ENCODE results near the gene EIF5A.

EIF5A gene

DNA sequence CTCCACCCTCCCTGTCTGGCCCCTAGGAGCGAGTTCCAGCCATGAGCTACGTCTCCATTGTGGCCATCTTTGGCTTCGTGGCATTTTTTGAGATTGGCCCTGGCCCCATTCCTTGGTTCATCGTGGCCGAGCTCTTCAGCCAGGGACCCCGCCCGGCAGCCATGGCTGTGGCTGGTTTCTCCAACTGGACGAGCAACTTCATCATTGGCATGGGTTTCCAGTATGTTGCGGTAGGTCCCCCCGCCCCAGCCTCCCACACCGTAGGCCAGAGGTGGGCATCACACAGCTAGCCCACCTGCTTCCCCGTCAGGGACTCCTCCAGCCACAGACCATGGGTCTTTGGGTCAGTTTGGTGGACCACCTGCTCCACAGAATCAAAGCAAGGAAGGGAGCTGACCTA is 21.7 kb upstream of the EIF5A start:
- DNase-seq (ENCODE audit: low spot score): no peak

DNA sequence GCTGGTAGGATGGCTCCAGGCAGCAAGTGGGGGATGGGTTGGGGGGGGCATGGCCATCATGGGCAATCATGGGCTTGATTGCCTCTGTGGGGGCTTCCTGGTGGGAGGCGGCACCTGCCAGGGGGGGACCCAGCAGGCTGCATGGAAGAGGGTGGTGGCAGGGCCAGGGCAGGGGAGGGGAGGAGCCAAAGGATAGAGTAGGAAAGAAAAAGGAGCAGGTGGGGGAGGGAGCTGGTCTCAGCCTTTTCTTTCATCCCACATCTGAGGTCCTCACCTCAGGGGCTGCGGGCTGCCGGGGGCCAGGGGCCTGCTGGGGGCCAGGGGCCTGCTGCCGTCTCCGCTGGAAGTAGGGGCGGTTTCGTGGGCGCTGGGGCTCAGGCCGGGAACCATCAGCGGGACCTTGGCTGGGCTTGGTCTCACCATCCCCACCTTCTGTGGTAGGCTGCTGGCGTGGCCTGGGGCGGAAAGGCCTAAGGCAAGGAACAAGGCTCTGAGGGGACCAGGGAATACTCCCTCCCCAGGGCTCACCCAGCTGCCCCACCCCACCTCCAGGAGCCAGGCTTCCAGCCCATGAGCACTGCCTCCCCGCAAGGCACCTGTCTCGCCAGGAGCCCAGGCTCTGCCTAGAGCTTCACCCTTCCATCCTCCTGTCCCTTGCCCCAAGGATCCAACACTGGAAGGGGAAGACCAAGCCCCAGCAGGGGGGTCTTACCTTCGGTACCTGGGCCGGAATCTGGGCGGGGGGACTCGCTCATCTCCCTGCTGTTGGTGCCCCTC is 18.0 kb upstream of the EIF5A start:
- DNase-seq (ENCODE audit: low spot score): peak; percentile 4

DNA sequence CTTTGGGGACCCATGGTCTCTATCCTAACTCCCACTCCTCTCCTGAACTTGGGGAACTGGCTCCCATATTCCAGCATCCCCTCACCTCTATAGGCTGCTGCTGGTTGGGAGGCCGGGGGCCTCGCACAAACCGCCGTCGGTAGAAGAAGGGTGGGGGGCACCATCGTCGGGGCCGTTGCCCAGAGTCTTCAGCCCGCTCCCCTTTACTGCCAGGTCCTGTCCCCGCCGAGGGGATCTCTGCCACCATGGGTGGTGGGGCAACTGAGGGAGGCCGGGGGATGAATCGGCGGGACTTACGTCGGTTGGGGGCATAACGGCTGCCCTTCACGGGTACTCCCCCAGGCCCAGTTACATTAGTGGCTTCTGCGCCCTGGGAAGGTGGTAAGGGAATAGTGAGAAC is 17.3 kb upstream of the EIF5A start:
- peak; percentile 3 for DNase-seq (ENCODE audit: low spot score)

DNA sequence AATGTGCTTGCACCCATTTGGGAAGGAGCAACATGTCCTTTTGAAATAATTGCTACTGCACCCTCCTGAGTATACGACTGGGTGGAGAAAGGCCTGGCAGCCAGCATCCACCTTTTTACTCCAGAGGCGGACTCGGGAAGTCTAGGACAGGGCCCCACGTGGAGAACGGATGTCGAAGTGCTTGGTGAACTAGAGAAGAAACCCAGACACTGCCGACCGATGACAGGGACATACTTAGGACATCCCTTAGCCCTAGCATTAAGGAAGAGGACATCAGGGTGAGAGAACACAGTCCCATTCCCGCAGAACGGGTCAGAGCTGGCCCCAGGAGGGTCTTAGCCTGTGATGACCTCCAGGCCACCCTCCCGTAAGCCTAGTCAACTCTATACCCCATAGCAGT is 16.7 kb upstream of the EIF5A start:
- peak; percentile 3 for DNase-seq (ENCODE audit: low spot score)

DNA sequence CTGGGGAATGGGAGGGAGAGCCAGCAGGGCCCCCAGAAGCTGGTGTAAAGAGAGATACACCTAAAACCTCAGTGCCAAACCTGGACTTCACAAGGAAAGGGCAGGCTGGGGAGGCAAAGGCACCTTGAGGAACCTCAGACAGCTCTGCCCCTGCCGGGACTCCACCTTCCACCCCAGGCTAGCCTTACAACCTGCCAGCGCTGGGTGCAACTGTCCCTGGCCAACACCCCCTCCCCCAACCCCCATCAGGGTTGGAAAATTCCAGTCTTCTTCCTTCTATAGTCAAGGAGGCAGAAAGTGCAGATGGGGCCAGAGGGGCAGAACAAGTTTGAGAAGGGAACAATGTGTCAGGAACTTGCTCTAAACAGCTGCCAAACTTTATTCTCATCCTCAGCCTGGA is 15.2 kb upstream of the EIF5A start:
- DNase-seq (ENCODE audit: low spot score): peak; percentile 3

DNA sequence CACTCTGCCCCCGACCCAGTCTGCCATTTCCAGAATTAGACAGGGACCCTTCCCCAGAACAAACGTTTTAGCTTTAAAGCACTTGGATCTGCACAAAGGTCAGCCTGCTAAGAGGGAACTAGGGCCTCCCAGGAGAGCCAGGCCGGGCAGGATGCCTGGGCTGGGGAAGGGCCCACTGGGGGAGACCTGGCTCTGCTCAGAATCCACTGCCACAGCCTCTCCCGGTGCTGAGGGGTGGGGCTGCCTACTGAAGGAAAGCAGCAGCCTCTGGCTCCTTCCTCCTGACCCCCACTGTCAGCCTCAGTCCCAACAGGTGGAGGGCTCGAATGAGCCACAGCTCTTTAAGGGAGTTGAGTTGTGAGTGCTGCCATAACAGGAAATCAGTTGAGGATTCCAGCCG is 14.7 kb upstream of the EIF5A start:
- peak; percentile 12 for DNase-seq (ENCODE audit: low spot score)

DNA sequence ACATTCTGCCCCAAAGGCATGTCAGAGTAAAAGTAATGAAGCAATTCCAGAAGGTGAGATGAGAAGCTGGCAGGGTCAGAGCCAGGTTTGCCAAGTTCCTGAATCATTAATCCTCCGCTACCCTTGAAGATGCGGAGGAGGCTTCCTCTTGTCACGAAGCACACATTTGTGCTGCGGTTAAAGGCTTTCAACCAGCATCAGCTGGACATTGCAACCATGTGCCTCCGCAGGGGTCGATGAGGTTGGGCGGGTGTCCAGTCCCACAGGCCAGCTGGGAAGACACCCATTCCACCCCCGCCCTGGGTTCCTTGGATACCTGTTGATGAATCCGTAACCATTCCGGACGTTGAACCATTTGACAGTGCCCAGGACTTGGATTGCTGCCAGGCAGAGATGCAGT is 14.3 kb upstream of the EIF5A start:
- peak; percentile 6 for DNase-seq (ENCODE audit: low spot score)

DNA sequence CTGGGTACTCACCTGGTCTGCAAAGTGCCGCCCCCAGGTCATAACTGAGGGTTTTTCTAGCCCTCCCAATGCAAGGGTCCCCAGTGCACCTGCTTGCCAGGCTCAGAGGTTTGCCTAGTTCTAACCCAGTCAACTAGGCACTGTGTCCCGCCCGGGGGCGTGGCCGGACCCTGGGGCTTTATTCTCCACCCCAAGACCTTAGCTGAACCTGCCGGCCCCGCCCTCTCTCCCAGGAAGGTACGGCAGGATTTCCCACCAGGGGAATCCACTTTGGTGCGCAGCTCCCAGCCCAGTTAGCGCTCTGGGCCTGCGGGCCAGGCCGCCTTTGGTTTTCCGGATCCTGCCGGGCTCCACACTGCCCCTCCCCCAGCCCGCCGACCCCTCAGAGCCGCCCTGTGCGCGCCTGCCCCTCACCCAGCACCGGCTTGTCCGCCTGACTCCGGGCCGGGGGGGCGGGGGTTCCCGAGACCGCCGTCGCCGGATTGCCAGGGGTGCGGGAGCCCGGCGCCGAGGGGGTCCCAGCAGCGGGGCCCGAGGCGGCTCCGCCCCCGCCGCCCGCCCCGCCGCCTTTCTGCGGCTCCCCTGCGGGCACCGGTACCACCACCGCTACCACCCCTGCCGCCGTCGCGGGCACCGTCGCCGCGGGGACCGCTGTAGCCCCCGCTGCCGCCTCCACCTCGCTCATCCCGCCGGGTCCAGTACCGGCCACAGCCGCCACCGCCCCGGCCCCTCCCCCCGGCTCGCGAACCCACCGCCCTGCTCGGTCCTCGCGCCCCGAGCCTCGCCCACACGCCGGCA is 13.4 kb upstream of the EIF5A start:
- DNase-seq (ENCODE audit: low spot score): no peak

DNA sequence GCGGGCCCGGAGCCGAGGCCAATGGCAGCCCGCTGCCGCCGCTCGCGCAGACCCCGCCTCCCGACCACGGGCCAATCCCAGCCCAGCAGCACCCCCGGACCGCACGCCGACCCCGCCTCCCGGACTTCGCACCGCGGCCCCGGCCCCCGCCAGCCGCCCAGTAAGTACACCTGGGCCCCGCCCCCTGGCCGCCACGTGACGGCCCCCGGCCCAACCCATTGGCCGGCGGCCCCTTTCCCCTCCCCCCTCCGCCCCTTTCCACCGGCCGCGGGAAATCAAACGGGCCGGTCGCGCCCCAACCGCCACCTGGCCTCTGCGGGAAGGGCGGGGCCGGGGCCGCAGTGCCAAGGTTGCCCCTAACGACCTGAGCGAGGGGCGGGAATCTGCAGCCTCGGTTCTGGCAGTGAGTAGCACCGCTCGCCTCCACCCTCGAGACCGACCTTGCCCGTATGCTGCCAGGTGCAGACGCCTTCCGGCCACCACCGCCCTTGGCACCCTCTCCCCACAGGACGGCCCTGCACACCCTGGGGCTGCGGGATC is 12.7 kb upstream of the EIF5A start, which contains the start of gene YBX2:
YBX2 (minus strand) TSS at position 26 of the 540 bp plus-strand sequence. CDS start 139 bp downstream, outside the sequence.
- peak; percentile 63 for DNase-seq (ENCODE audit: low spot score)

DNA sequence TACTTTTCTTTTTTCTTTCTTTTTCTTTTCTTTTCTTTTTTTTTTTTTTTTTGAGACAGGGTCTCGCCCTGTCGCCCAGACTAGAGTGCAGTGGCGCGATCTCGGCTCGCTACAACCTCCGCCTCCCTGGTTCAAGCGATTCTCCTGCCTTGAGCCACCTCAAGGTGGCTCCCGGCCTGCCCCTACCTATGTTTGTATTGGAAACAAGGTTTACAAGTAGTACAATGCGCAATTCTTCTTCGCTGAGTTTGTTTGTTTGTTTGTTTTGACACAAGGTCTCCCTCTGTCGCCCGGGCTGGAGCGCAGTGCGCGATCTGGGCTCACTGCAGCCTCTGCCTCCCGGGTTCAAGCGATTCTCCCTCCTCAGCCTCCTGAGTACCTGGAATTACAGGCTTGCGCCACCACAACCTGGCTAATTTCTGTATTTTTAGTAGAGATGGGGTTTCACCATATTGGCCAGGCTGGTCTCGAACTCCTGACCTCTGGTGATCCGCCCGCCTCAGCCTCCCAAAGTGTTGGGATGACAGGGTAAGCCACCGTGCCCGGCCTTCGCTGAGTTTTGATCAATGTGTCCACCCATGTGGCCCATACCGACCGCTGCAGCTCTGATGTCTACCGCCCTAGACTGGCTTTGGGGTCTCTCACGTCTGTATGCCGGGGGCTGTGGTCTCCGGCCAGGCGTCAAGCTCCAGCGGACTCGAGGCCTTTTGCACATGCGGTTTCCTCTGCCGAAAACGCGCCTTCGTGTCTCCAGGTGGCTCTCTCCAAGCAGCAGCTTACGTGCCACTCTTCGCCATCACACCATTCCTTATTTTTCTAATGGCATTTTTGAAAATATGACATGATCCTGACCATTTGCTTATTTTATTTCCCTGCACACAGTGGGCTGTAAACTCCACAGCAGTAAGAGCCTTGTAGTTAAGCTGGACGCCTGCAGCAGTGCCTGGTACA is 11.9 kb upstream of the EIF5A start:
- no peak for DNase-seq (ENCODE audit: low spot score)

DNA sequence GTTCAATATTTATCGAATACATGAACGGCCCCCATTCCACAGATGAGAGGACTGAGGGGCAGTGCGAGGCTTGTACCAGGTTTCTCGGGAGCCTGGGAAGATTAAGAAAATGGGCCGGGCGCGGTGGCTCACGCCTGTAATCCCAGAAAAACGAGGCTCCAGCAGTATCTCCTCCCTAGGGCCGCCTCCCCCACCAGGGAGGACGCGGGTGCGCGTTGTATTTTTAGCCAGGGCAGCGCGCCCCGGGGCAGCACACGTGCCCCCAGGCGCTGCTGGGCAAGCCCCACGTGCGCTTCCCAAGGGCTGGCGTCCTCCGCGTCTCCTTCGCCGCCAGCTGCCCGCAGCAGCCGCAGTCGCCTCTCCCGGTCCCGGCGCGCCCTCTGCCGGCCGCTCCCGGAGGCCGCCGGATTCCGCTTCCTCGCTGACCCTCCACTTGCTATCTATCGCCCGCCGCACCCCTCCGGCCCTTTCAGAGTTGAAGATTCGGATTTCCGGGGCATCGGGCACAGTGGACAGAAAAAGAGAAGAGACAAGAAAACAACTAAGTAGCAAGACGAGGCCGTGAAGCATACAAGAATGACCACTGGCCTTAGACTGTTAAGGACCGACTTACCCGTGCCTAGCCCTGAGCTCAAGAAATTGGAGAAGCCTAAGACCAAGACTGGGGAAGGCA is 11.1 kb upstream of the EIF5A start:
- DNase-seq (ENCODE audit: low spot score): peak; percentile 93

DNA sequence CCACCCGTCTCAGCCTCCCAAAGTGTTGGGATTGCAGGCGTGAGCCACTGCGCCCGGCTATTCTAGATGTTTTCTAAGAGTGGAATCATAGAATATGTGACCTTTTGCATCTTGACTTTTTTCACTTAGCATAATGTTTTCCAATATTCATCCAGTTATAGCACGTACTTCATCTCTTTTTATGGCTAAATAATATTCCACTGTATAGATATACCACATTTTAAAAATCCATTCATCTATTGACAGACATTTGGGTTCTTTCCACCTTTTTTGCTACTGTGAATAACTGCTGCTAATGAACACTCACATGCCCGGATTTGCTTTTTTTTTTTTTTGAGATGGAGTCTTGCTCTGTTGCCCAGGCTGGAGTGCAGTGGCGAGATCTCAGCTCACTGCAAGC is 3.2 kb upstream of the EIF5A start:
- no peak for DNase-seq (ENCODE audit: low spot score)

DNA sequence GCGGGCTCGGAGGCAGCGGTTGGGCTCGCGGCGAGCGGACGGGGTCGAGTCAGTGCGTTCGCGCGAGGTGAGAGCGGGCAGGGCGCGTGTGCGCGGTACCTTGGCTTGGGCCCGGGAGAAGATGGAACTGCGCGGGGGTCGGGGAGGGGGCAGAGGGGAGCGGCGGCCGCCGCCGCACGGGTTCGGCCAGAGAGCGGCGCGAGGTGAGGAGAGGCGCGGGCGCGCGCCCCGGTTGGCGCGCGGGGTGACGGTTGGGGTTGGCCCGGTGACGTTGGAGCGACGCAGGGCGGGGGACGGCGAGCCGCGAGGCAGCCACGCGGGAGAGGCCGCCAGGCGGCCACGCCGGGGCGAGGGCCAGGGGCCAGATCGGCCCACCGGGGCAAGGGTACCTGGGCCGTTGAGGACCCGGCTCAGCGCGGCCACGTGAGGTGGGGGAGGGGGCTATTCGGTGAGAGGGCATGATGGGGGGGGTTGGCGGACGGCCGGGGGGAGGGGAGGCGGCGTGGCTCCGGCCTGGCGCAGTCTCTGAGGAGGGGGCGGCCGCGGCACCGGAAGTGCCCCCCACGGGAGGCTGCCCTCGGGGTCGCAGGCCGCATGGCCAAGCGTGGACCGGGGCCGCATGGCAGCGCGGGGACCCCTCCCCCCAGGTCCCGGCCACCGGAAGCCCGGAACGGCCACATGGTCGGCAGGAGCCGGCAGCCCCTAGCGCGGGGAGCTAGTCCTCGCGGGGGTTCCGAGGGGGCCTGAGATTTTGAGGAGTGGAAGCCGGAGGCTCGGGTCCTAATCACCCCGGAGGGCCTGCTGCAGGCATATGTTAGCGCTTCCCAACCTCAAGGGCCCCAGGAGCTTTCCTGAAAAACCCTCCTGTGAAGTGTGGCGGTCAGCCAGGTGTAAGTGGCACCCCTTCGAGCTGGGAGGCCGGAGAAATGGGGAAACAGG is 527 bp downstream of the EIF5A start:
- peak; percentile 57 for DNase-seq (ENCODE audit: low spot score)

DNA sequence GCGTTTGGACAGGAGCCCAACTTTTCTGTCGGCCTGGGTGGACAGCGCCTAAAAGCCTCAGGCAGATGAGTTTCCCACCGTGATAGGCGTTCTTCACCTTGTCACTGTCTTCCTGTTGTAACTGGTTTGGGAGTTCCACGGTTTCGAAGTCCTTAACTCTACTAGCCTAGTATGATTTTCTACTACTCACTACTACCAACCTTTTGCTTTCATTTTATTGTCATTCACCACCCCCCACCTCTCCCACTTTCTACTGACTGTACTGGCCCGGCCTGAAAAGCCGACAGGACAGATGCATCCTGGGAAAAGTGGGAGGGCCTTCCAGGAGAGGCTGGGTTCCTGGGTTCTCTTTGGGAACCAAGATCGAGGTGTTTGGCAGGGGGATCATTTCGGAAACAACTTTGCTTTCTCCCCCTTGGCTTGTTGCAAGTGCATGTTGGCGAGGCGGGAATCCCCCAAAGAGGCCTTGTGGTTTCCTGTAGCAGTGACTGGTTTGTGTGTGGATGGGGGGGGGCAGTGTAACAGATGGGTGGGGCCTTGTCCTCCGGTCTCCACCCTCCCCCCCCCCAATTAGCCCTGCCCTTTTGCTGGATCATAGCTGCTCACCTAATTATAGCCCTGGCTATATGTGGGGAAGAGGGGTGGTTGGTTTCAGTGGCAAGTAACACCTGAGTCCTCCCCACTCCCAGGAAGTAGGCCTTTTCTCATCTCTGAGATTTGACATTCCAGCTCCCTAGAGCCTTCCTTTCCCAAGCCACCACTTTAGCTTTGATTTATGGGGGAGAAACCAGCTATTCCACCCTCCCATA is 1.4 kb downstream of the EIF5A start:
- peak; percentile 79 for DNase-seq (ENCODE audit: low spot score)

DNA sequence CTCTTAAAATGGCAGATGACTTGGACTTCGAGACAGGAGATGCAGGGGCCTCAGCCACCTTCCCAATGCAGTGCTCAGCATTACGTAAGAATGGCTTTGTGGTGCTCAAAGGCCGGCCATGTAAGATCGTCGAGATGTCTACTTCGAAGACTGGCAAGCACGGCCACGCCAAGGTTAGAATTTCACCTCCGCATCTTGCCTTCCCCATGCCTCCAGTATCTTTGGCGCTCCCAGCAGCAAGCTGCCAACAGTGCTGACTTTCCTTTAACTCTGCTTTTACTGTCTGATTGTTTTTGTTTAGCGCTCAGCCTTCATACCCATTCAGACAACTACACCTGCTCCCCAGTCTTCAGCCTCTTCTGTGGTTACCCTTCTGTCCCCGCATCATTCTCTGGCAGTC is 2.2 kb downstream of the EIF5A start:
- DNase-seq (ENCODE audit: low spot score): no peak

DNA sequence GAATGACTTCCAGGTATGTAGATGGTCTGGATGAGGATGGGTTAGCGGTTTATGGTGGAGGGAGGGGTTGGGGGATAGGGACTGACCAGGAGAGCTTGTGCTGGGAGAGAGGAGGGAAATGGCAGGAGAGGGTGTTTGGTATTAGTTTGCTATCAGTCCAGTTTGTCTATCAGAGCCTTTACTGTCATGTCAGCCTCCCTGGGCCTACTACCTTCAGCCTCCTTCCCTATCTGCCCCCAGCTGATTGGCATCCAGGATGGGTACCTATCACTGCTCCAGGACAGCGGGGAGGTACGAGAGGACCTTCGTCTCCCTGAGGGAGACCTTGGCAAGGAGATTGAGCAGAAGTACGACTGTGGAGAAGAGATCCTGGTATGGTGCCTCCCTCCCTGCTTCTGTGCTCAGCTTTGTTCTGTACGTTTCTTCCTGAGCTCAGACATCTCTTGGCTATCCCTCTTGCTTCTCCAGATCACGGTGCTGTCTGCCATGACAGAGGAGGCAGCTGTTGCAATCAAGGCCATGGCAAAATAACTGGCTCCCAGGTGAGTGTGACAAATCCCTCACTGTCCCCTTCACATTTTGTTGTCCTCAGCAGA is 3.8 kb downstream of the EIF5A start:
- DNase-seq (ENCODE audit: low spot score): no peak

DNA sequence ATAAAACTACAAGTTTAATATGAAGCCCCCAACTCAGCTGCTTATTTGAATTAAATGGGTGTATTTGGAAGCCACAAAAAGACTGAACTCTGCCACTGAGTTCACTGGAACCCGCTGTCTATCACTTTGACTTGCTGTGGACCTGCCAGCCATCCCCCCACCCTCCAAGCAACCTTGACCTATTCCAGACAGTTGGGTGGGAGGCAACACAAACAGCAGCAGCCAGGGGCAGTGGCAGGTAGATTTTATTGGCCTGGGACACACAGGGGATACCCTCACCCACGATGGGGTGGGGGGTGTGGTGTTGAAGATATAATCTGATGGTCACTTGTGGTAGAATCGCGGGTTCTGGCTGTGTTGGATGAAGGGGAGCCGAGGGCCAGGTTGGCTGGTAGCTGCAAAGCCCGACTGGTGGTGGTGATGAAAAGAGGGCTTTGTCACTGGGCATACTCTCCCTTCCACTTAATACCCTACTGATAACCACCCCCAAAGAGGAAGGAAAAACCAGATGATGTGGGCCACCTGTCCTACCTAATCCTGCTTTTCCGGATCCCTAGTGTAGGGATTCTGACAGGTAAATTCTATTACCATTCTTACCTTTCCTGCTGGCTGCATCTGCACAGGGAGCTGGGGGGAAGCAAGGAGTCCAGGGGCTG is 5.1 kb downstream of the EIF5A start:
- no peak for DNase-seq (ENCODE audit: low spot score)
